ENCODE measurements around the gene PLEKHG2.

Gene PLEKHG2

GRCh38 chr19:39406656-39407409, 5.6 kb upstream of the PLEKHG2 start, which contains the start of gene ZFP36:
Gene ZFP36, plus strand, starts transcription at chr19:39406847. Its CDS starts 58 bp downstream, at chr19:39406905.
- peak; percentile 98 for DNase-seq (ENCODE audit: low read depth)

GRCh38 chr19:39407410-39407659, 5.1 kb upstream of the PLEKHG2 start:
- DNase-seq (ENCODE audit: low read depth), result no peak

GRCh38 chr19:39407660-39408391, 4.6 kb upstream of the PLEKHG2 start:
- peak; percentile 62 for DNase-seq (ENCODE audit: low read depth)

GRCh38 chr19:39408392-39409207, 3.9 kb upstream of the PLEKHG2 start:
- peak; percentile 70 for DNase-seq (ENCODE audit: low read depth)

GRCh38 chr19:39409208-39410016, 3.1 kb upstream of the PLEKHG2 start:
- DNase-seq (ENCODE audit: low read depth), result peak; percentile 87

- no peak for DNase-seq (ENCODE audit: low read depth)
Observed at GRCh38 chr19:39410017-39410830, 2.2 kb upstream of the PLEKHG2 start.

- no peak for DNase-seq (ENCODE audit: low read depth)
Observed at GRCh38 chr19:39410831-39411080, 1.7 kb upstream of the PLEKHG2 start.

GRCh38 chr19:39411081-39411831, 1.2 kb upstream of the PLEKHG2 start:
- DNase-seq (ENCODE audit: low read depth), result peak; percentile 88

GRCh38 chr19:39411832-39412099, 703 bp upstream of the PLEKHG2 start:
- DNase-seq (ENCODE audit: low read depth), result peak; percentile 93

- no peak for DNase-seq (ENCODE audit: low read depth)
Observed at GRCh38 chr19:39412867-39413271, 400 bp downstream of the PLEKHG2 start.

GRCh38 chr19:39413272-39413910, 922 bp downstream of the PLEKHG2 start:
- peak; percentile 73 for DNase-seq (ENCODE audit: low read depth)

- no peak for DNase-seq (ENCODE audit: low read depth)
Observed at GRCh38 chr19:39413911-39414608, 1.6 kb downstream of the PLEKHG2 start.

GRCh38 chr19:39415111-39416046, 2.9 kb downstream of the PLEKHG2 start:
- no peak for DNase-seq (ENCODE audit: low read depth)

- DNase-seq (ENCODE audit: low read depth), result no peak
Observed at GRCh38 chr19:39416152-39417120, 4.0 kb downstream of the PLEKHG2 start.

- DNase-seq (ENCODE audit: low read depth), result no peak
Observed at GRCh38 chr19:39417463-39418181, 5.2 kb downstream of the PLEKHG2 start.

GRCh38 chr19:39419003-39419402, 6.5 kb downstream of the PLEKHG2 start:
- no peak for DNase-seq (ENCODE audit: low read depth)

GRCh38 chr19:39420769-39421168, 8.3 kb downstream of the PLEKHG2 start:
- no peak for DNase-seq (ENCODE audit: low read depth)
